Upper lobe of left lung (tissue), 4 donors: ENCODE results near the gene SLC25A12.

Experiments used
- CTCF ChIP-seq, 6 experiments: fragments of 450-650 bp in 4 of 6; fragments of 200-600 bp in 2 of 6; sonication (generic) in 2 of 6; IDR thresholded peaks; one replicate each; pipeline ENCODE4 v1.5.1; 2016 to 2019; ENCODE audit warnings: antibody characterized with exemption in 6 of 6
- EP300 ChIP-seq, 4 donors: sonication (generic); formaldehyde crosslinking; IDR thresholded peaks; one replicate each; pipeline ENCODE4 v1.5.1; 2017; ENCODE audit warnings: antibody characterized with exemption in 4 of 4, control low read depth in 2 of 4
- POLR2A ChIP-seq, 4 donors: fragments of 450-650 bp; IDR thresholded peaks; one replicate each; pipeline ENCODE4 v1.5.1; 2016 to 2017; ENCODE audit warnings: antibody characterized with exemption in 4 of 4, mild to moderate bottlenecking in 2 of 4

GRCh38 chr2:171813729-171814128 is 80.3 kb downstream of the SLC25A12 start:
- TF ChIP-seq CTCF (IDR thresholded peaks at IDR 0.05), result no peak
- TF ChIP-seq EP300 (IDR thresholded peaks at IDR 0.05), result no peak
- no peak for TF ChIP-seq POLR2A (IDR thresholded peaks at IDR 0.05)
